Spleen (tissue), 7 donors: ENCODE results near the gene LRRIQ3.

Experiments used
- CTCF ChIP-seq, 11 experiments: fragments of 200-600 bp in 7 of 11; fragments of 450-650 bp in 4 of 11; sonication (generic) in 4 of 11; IDR thresholded peaks in 8 of 11; conservative IDR thresholded peaks in 3 of 11; 1 replicate in 7 of 11; 2 replicates in 4 of 11; pipeline versions ENCODE4 v1.4.0 to v1.8.0; 2016 to 2021; ENCODE audit warnings: antibody characterized with exemption in 11 of 11, inconsistent platforms in 4 of 11, mild to moderate bottlenecking in 1 of 11
- POLR2A ChIP-seq, 3 donors: fragments of 450-650 bp; IDR thresholded peaks; one replicate each; pipeline ENCODE4 v1.5.1; 2017; ENCODE audit warnings: antibody characterized with exemption in 3 of 3, mild to moderate bottlenecking in 1 of 3
- donor health status: DM: no; HTN: no; CAD: no; lungs with moderate emphysema.
- donor health status: DM: no; HTN: no; CAD: no.
- donor health status: DM: no; HTN: no; CAD: no.

GRCh38 chr1:74193908-74194307 is 4.1 kb downstream of the LRRIQ3 start:
- TF ChIP-seq POLR2A (IDR thresholded peaks at IDR 0.05) (no peak), CTCF (IDR thresholded peaks at IDR 0.05 in 8 of 11, conservative IDR thresholded peaks at IDR 0.05 in 3 of 11) (no peak)
